ENCODE data around the gene SNX20.

Gene SNX20

DNA sequence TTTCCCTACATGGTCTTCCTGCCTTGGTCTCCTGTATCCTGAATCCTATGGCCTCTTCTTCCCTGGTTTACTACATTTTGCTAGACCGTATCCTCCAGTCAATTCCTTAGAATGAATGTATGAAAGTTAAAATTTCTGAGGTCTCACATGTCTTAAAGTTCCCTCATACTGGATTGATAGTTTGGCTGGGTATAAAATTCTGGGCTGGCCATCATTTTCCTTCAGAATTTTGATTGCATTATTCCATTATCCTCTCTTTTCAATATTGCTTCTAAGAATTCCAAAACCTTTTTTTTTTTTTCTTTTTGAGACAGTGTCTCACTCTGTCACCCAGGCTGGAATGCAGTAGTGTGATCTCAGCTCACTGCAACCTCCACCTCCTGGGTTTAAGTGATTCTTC is 23.1 kb upstream of the SNX20 start:
- no peak for FAIRE-seq

DNA sequence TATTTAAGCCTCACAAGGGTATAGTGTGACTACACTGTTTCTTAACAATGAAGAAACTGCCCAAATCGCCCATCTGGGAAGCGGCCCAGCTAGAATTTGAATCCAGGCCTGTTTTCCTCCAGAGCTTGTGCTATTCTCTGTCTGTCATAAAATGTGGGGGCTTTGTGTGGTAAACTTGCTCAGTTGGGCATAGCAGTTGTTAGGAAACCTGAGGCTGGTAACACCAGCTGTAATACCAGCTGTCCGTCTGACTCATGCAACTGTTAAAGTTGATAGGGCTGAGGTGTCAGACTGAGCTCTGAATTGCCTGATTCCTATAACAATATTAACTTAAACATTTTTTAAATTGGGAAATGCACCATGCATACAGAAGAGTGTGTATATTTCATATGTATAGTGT is 21.6 kb upstream of the SNX20 start:
- FAIRE-seq: no peak

DNA sequence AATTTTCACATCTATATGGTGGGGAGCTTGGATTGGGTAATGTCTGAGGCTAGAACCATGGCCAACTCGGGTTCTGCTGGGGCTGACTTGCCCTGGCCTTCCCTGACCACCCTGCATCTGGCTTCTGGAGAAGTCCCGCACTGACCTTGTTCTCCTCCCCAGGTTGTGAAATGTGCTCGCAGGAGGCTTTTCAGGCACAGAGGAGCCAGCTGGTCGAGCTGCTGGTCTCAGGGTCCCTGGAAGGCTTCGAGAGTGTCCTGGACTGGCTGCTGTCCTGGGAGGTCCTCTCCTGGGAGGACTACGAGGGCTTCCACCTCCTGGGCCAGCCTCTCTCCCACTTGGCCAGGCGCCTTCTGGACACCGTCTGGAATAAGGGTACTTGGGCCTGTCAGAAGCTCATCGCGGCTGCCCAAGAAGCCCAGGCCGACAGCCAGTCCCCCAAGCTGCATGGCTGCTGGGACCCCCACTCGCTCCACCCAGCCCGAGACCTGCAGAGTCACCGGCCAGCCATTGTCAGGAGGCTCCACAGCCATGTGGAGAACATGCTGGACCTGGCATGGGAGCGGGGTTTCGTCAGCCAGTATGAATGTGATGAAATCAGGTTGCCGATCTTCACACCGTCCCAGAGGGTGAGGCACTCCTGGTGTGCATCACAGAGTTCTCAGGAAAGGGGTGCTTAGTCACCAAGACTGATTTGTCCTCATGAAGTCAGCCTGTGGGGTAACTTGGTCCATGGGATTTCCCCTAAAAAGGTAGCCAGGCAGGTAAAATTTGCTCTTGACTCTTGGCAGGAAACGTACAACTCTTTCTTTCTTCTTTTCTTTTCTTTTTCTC is 18.4 kb upstream of the SNX20 start:
- FAIRE-seq: no peak

DNA sequence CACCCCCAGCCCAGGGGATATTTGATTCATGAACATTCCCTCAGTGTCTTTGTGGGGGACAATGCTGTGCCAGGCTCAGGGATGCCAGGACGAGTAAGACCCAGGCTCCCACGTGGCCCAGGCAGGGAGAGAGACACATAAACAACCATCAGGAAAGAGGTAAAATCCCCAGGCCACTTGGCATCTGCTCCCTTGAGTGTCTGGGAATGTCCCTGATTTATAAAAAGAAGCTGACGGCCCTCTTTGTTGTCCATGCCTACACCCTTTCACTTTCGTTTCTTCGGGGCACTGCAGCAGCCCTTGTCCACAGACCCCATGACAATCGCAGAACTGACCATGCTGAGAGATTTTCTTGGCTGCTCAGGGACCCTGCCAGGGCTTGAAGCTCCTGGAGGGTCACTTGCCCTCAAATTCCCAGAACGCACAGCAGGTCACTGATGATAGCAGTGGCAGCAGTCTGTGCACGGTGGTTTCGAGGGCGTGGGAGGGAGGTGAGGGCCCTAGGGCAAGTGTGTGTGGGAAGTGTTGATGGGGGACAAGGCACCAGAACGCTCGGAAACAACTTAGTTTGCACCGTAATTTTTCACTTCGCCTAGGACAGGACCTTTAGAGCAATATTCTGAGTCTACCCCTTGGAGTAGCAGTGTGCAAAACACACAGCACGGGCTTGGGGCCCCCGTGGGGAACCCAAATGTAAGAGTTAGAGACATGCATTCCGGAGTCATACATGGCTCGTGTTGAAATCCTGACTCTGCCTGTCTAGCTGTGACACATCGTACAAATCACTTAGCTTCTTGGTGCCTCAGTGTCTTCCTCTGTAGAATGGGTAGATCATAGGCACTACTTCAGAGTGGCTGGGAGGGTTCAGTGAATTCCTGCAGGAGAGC is 17.0 kb upstream of the SNX20 start:
- no peak for FAIRE-seq

DNA sequence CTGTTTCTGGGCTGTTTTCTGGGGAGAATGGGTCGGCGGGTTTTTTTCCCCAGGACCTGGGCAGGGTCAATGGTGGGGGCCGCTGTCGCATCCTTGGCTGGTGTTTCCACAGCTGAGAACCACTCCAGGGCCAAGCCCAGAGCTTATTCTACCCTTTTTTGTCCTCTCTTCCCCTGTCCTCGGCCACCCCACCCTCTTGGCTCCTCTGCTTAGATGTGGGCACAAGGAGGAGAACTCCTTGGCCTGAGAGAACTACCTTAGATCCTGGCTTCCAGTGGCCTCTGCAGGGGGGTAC is 16.3 kb upstream of the SNX20 start:
- no peak for FAIRE-seq

DNA sequence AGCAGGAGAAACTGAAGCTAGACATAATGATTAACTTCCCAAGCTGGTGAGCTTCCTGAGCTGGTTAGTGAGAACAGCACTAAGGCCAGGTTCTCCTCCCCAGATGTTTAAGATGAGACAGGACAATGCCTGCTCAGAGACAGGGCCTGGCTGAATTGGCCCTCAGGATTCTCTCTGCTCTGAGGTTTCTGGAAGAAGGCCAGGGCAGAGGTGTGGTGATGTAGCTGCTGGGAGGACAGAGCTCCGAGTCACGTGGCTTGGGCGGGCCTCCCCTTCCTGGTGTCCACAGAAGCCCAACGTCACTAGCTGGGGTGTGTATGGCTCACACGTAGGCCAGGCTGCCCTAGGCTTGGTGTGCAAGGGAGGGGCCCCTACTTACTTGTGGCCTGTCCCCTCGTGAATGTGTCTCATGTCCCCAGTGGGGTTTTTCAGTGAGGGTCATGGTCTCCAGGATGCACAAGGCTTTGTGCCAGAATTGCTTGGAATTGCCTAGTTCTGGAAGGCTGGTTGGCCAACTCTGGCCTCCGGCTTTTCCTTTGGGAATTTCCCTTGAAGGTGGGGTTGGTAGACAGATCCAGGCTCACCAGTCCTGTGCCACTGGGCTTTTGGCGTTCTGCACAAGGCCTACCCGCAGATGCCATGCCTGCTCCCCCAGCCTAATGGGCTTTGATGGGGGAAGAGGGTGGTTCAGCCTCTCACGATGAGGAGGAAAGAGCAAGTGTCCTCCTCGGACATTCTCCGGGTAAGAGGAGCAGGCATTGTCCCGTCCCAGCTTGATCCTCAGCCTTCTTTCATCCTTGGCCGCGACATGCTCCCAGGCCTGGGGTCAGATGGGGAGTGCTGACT is 15.7 kb upstream of the SNX20 start:
- no peak for FAIRE-seq

DNA sequence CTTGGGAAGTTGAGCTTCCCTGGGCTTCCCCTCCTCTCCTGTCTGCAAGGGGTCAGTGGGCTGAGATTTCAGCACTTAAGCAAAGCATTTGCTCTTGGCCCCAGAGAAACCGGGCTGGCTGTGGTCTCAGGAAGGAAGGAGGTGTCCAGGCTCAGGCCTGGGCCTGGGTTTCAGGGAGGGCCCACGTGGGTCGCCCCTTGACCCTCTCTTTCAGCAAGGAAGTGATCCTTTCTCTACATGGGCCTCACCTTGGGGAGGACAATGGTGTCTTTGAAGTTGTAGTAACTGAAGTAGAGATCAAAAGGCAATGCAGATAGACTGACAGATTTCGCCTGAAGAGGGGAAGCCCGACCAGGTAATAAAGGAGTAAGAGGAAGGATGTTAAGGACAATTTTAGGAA is 15.0 kb upstream of the SNX20 start:
- no peak for FAIRE-seq

DNA sequence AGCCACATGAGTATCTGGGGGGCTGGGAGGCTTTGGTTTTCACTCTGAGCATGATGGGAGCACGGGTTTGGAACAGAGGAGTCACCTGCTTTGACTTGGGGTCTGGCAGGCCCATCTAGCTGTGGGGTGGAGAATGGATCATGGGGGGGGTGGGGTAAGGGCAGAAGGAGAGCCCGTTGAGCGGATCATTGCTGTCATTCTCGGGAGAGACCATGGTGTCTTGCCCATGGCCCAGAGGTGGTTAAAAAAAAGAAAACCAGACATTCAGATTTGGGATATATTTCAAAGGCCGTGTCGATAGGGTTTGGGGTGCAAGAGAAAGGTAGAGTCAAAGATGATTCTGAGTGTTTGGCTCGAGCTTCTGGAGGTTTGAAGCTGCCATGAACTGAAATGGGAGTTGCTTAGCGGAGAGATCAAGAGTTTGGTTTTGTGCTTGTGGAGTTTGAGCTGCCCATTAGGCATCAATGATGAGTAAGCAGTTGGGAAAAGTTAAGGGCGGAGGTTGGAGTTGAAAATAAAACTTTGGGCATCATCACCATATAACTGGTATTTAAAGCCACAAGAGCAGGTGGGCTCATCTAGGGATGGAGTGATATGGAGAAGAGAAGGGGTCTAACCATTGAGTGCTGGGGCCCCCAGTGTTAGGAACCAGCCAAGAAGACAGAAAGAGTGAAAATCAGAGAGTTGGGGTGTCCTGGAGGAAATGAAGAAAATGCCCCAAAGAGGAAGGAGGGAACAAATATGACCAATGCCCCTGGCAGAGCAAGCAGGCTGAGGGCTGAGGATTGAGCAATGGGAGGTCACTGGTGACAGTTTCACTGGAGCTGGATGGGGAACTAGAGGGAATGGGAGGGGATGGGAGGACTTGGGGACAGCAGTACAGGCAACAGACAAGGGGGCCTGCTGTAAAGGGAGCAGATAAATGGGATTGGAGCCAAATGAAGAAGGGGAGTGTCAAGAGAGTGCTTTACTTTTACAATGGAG is 14.2 kb upstream of the SNX20 start:
- no peak for FAIRE-seq

DNA sequence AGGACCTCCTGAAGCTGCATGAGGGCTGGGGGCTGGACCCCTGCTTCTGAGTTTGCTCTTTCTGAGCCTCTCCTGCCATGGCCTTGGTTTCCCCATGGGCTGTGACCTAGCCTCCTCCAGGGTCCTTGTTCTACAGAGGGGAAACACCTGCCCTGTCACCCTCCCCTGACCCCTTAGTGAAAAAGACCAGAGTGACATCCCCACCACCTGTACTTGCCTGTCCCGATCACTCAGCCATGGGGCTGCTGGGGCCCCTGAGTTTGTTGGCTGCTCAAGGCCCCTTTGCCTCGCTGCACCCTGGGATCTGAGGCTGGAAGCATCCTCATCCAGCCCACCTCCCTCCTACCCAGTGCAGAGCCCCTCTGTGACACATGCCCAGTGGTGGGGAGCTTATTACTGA is 13.1 kb upstream of the SNX20 start:
- no peak for FAIRE-seq

DNA sequence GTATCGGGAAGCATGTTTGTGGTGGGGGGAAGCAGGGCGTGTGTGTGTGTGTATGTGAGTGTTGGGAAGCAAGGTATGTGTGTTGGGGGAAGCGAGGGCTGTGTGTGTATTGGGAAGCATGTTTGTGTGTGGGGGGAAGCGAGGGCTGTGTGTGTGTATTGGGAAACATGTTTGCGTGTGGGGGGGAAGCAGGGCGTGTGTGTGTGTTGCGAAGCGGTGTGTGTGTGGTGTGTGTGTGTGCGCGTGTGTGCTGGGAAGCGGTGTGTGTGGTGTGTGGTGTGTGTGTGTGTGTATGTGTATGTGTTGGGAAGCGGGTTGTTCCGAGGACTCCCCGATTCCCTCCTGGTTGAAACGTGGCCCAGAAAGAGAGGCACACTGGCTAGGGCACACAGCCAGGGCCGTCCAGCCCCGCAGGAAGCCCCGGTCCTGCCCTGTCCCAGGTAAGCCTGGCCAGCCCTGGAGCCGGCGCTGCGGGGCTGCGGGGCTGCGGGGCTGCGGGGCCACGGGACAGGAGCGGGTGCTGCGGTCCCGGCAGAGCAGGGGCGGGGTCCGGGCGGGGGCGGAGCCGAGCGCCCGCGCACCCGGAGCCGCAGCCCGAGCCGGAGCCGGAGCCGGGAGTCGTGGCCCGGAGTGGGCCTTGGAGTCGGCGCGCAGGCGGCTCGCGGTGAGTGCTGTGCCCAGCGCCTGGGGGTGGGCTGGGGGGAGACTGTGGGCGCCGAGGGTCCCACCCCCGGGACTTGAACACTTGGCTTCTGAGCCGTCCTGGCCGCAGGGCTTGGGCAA is 12.1 kb upstream of the SNX20 start, which contains the start of gene NOD2:
TSS of gene NOD2 (plus strand) at position 608 of the 783 bp plus-strand sequence. CDS start 5,890 bp downstream, outside the sequence.
- FAIRE-seq: no peak

DNA sequence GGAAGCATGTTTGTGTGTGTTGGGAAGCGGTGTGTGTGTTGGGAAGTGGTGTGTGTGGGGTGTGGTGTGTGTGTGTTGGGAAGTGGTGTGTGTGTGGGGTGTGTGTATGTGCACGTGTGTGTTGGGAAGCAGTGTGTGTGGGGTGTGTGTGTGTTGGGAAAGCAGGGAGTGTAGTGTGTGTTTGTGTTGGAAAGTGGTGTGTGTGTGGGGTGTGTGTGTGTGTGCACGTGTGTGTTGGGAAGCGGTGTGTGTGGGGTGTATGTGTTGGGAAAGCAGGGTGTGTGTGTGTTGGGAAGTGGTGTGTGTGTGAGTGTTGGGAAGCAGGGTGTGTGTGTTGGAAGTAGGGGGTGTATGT is 11.5 kb upstream of the SNX20 start:
- no peak for FAIRE-seq

DNA sequence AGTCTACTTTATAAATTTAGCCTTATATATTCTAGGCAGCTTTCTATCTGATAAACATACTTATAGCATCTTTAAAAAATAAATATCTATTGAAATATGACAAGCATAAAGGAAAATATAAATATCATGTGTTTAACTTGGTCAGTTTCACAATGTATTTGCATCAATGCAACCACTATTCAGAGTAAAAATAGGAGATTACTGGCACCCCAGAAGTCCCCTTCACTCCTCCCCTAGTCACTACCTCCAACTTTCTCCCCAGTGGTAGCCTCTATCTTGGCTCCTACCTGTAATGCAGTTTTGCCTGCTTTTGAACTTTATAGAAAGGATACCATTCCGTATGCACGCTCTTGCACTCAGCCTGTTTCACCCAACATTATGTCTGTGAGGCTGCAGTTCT is 9.1 kb upstream of the SNX20 start:
- FAIRE-seq: no peak

DNA sequence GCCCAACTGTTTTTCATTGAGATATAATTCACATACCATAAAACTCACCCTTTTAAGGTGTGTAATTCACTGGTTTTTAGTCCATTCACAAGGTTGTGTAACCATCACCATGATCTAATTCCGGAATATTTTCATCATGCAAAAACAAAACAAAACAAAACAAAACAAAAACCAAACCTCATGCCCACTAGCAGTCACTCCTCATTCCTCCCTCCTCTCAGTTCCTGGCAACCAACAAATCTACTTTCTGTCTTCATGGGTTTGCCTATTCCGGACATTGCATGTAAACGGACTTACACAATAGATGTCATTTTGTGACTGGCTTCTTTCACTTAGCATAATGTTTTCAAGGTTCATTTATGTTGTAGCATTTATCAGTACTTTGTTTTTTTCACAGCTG is 7.8 kb upstream of the SNX20 start:
- FAIRE-seq: no peak

DNA sequence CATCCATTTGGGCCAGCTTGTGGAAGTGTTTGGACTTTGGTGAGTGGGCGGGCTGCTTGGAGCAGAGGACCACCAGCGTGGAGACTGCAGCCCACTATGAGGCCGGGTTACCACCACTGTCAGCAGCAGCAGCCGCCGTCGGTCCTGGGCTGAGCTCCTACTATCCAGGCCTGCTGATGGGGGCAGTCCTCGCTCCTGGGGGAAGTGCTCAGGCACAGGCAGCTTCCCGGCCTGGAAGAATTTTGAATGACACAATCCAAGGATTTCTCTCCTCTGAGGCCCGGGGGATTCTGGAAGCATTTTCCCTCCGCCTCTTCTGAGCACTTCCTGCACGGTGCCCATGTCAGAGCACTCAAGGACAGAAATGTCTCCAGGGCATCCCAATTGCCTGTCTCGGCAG is 7.0 kb upstream of the SNX20 start:
- FAIRE-seq: no peak

DNA sequence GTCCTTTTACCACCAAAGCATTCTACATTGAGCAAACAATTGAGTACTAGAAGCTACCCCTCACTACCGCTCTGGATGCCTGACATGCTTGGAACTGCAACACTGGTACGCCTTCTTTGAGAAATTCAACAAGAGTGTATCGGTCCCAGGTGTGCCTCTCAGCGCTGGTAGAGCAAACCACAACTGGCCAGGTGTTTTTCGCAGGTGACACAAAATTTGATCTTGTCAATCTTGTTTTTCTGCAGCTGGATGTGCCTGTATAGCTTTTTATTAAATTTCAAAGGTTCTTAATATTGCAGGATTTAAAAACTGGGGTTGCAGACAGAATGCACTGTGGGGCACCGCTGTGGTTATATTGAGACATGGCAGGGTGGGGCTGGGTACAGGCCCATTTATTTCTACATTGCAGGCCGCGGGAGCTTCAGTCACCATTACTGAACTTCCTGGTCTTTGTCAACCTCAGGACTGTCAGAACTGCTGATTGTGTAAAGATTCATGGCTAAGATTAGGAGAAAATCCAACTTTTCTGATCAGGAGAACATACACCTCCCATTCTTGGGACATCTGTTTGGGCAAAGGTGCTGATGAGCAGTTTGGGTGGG is 4.5 kb upstream of the SNX20 start:
- FAIRE-seq: no peak

DNA sequence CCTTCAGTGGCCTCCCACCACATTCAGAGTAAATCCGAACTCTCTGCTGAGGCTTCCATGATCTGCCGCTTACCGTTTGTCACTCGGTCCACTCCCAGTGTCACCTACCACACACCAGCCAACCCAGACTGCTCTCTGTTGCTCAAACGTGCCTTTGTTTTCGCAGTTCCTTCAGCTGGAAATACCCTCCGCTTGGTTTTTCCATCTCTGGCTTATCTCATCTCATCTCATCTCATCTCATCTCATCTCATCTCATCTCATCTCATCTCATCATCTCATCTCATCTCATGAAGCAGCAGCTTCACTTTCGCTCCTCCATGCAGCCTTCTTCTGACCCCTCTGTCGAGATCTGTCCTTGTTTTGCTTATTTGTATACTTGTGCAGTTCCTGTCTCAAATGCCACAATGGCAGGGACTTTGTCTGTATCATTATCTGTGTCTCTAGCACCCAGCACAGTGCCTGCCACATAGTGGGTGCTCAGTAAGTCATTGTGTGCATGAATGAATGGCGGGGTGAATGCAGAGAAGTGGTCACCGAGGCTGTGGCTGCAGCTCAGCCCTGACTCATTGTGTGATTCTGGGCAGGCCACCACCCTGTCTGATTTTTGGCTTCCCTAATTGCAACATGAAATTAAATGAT is 3.8 kb upstream of the SNX20 start:
- FAIRE-seq: no peak

DNA sequence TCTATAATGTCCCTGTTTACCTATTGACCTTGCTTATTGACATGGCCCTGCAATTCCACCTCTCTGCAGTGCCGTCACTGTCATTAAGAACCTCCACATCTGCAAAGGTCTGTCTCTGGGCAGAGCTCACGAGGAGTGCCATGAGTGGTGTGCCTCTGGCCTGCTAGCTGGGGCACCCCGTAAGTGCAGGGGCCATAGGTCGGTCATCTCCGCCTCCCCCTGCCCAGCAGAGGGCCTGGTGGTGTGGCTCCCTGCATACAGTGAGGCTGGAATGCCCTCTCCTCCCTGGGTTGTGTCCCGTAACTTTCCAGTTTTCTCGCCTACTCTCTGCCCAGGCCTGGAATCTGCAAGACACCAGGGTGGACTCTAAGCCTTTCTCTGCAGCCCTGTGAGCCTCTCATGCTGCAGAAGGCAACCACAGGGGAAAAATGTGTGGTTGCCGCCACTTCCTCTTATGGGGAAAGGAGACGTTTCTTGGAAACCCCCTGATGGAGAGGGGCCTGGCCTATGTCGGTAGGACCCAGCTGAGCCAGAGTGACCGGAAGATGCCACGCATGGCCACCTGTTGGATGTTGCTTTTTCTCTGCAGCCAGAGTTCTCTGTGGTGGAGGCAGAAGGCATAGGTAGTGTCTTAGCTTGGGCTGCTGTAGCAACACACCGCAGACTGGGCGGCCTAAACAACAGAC is 2.7 kb upstream of the SNX20 start:
- FAIRE-seq: no peak

DNA sequence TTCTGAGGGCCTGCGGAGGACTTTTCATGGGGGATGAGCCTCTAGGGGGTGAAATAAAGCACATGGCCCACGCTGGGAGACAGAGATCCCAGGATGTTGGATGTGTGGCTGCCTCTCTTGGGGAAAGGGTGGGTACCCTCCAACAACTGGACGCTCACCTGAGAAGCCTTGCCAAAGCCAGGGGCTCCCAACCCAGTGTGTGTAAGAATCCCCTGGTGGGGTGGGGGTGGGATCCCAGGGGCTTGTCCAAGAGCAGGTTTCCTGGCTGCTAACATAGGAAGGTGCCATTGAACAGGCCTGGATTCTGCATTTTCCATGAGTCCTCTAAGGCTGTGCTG is 587 bp downstream of the SNX20 start:
- FAIRE-seq: no peak

DNA sequence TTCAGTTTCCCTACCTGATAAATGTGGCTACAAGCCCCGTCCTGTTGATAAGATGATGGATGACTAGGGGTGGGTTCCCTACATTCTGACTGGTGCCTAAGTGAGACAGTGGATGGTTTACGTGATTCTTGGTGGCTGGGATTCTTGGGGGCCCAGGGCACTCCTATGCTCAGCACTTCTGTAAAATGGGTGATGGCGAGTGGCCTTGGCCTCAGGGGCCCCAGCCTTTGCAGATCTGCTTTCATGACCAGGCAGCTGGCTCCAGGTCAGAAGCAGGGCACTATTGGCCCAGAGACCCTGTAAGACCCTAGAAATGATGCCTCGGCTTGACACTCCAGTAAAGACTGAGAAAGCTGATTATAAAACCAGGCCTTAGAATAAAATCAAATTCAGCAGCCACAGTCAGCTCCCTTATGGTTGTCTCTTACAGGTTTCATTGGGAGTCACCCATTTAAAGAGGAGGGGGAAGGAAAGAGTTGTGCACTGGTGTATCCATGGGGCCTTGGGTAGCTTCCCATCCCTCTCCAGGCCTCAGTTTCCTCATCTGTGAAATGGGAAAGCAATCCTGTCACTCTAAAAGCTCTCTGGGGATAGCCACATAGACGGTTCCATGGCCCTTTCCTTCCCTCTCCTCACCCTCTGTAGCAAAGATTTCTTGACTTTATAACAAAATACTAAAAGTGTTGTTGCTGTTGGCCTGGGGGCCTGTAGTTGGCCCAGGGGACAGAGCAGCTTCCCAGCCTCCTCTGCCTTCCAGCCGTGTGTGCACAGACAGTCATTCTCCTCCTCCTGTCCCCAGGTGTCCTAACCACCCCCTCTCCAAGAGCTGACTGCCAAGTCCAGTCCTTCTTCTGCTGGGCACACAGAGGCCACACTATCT is 1.2 kb downstream of the SNX20 start:
- no peak for FAIRE-seq

All from A204.1 (cell line).